Uterus (tissue), 4 donors: ENCODE data around the gene VPS26C. TPM values are rescaled to one million over a fixed set of nuclear protein-coding genes. Genes with fewer than 3 reads are reported as not detected.

ENCODE experiments used
- DNase-seq, 2 donors: peaks; one replicate each; pipeline ENCODE4 v3.0.0-alpha.2; 2019 to 2020
- H3K27ac ChIP-seq, 2 donors: fragments of 200-600 bp; sonication (generic); 1 replicate in 1 of 2; 2 replicates in 1 of 2; pipeline ENCODE4 v1.5.1; 2016 to 2018
- H3K27me3 ChIP-seq, 2 donors: fragments of 200-600 bp; sonication (generic); one replicate each; pipeline ENCODE4 v1.5.1; 2018 to 2019; ENCODE audit warnings: control low read depth in 1 of 2
- H3K36me3 ChIP-seq, 2 donors: fragments of 200-600 bp; sonication (generic); one replicate each; pipeline ENCODE4 v1.5.1; 2019; ENCODE audit warnings: control low read depth in 1 of 2
- H3K4me1 ChIP-seq, 2 donors: fragments of 200-600 bp; sonication (generic); one replicate each; pipeline ENCODE4 v1.5.1; 2018 to 2019; ENCODE audit warnings: control low read depth in 1 of 2
- H3K4me3 ChIP-seq, 2 donors: fragments of 200-600 bp; sonication (generic); 1 replicate in 1 of 2; 2 replicates in 1 of 2; pipeline ENCODE4 v1.5.1; 2018 to 2019; ENCODE audit warnings: mild to moderate bottlenecking in 1 of 2
- H3K9me3 ChIP-seq, 2 donors: fragments of 200-600 bp; sonication (generic); one replicate each; pipeline ENCODE4 v1.5.1; 2019; ENCODE audit warnings: control low read depth in 1 of 2
- POLR2A ChIP-seq, 2 donors: fragments of 450-650 bp; IDR thresholded peaks; one replicate each; pipeline ENCODE4 v1.6.1; 2016; ENCODE audit warnings: antibody characterized with exemption in 2 of 2, mild to moderate bottlenecking in 1 of 2, moderate library complexity in 1 of 2
- intact Hi-C: fragments of 100-400 bp; cut with DNase I; formaldehyde crosslinking; loops from one replicate; pipeline ENCODE4 v1.15.1; 2023; ENCODE audit warnings: low total_unique reads
- total RNA-seq, 4 donors: library from RNA; depleted of rRNA in 3 of 4; stranded (reverse); fragments of >200 nt in 3 of 4; gene quantifications; one replicate each; pipeline versions ENCODE4 v1.1.0 to v1.2.4, GENCODE V29; 2014 to 2023
- TF ChIP-seq, protein P1 (sequence below), 4 experiments: fragments of 200-600 bp in 2 of 4; fragments of 450-650 bp in 2 of 4; sonication (generic) in 2 of 4; IDR thresholded peaks; one replicate each; pipeline ENCODE4 v1.5.1; 2016 to 2019; ENCODE audit warnings: antibody characterized with exemption in 4 of 4, mild to moderate bottlenecking in 2 of 4, moderate library complexity in 1 of 4
- donor health status: DM: yes; HTN: yes; CAD: no.

Gene VPS26C
- total RNA-seq, 4 donors from 2014 or later = 44.8 to 179 (median 56.0) TPM

DNA sequence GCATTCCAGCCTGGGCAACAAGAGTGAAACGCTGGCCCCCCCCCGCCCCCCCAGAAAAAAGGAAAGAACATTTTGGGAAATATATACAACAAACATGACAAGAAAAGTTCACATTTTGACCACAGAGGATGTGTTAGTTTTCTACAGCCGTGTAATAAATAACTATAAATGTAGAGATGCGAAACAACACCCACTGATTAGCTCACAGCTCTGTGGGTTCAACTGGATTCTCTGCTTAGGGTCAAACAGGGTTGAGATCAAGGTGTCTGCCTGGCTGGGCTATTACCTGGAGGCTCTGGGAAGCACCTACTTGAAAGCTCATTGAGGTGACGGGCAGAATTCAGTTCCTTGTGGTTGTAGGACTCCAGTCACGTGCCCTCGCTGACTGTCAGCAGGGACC lies 11.1 kb upstream of the VPS26C start:
- H3K27ac ChIP-seq = no peak overlapping the region
- no peaks in the 10 kb centered on the region for H3K4me1 ChIP-seq
- no peak for DNase-seq
- no peaks in the 10 kb centered on the region for H3K9me3 ChIP-seq
- H3K27me3 ChIP-seq = no peaks in the 10 kb centered on the region
- no peaks in the 10 kb centered on the region for H3K36me3 ChIP-seq
- no peak overlapping the region for H3K4me3 ChIP-seq
- no peak for TF ChIP-seq POLR2A (IDR thresholded peaks at IDR 0.05)
- TF ChIP-seq, protein P1, sequence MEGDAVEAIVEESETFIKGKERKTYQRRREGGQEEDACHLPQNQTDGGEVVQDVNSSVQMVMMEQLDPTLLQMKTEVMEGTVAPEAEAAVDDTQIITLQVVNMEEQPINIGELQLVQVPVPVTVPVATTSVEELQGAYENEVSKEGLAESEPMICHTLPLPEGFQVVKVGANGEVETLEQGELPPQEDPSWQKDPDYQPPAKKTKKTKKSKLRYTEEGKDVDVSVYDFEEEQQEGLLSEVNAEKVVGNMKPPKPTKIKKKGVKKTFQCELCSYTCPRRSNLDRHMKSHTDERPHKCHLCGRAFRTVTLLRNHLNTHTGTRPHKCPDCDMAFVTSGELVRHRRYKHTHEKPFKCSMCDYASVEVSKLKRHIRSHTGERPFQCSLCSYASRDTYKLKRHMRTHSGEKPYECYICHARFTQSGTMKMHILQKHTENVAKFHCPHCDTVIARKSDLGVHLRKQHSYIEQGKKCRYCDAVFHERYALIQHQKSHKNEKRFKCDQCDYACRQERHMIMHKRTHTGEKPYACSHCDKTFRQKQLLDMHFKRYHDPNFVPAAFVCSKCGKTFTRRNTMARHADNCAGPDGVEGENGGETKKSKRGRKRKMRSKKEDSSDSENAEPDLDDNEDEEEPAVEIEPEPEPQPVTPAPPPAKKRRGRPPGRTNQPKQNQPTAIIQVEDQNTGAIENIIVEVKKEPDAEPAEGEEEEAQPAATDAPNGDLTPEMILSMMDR (IDR thresholded peaks at IDR 0.05) = no peak
- intact Hi-C loops = no loop called here

DNA sequence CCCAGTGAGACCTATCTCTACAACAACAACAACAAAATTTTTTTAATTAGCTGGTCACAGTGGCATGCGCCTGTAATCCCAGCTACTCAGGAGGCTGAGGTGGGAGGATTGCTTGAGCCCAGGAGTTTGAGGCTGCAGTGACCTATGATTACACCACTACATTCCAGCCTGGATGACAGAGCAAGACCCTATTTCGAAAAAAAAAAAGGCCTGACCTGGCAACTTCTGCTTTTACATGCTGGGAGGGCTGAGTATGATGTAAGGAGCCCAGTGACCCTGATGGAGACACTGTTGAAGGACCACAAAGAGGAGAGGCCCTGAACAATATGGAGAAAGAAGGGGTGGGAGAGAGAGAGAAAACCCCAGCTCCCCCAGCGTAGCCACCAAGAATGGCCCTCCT lies 9.2 kb upstream of the VPS26C start:
- no peak for TF ChIP-seq POLR2A (IDR thresholded peaks at IDR 0.05)
- TF ChIP-seq, protein P1 (IDR thresholded peaks at IDR 0.05) = no peak
- Histone ChIP-seq H3K27ac (no peak overlapping the region), H3K4me3 (no peak overlapping the region), H3K27me3 (no peaks in the 10 kb centered on the region), H3K4me1 (no peaks in the 10 kb centered on the region), H3K9me3 (no peaks in the 10 kb centered on the region), H3K36me3 (no peaks in the 10 kb centered on the region)
- intact Hi-C loops = no loop called here
- DNase-seq = no peak

DNA sequence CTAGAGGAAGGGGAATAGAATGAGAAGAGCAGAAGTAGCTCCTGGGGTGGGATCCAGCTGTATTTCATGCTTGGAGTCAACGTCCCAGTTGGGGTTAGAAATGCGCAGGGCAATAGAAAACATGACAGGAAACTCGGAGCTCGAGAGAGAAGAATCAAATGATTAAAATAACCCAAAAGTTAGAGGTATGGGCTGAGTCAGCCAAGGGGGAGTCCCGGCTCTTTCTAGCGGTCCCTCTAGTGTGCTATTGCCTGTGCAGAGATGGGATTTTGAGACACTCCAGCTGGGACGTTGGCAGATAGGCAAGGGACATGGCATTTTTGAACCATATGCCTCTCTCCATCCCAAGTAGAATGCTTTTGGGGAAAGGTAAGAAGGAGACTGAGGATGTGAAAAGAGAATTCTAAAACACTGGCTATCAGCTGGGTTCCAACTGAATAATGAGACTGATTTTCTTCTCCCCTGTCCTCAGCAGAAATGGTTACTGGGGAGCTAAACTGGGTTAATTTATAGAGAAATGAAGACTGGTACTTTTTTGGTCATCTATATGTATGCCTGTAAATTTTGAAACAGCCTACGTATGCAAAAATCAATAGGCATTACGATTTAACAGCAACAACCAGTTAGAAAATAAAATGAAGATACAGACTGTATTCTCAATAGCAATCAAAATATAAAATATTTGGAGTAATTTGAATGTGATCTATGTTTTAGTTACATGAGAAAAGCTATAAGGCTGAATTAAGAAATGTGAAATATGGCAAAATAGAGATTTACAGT lies 7.0 kb upstream of the VPS26C start:
- no peak overlapping the region for H3K4me3 ChIP-seq
- no peaks in the 10 kb centered on the region for H3K36me3 ChIP-seq
- no peak for DNase-seq
- intact Hi-C loops = no loop called here
- H3K27ac ChIP-seq = no peak overlapping the region
- TF ChIP-seq POLR2A (IDR thresholded peaks at IDR 0.05) = no peak
- TF ChIP-seq, protein P1 (IDR thresholded peaks at IDR 0.05) = no peak
- H3K27me3 ChIP-seq = no peaks in the 10 kb centered on the region
- H3K9me3 ChIP-seq = no peaks in the 10 kb centered on the region
- no peaks in the 10 kb centered on the region for H3K4me1 ChIP-seq

DNA sequence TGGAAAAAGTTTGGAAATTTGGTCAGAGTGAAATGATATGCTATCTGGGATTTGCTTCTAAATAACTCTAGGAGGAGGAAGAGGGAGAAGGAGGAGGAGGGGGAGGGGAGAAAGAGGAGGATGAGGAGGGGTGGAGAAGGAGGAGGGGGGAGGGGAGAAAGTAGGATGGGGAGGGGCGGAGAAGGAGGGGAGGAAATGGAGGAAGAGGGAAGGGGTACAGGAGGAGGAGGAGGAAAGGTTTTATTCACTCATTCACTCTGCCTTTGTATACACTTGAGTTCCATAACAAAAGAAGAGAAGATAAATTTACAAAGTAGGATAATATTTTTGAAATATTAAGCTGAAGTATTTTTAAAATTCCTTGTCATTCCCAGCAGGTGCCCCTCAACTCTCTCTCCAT lies 6.3 kb upstream of the VPS26C start:
- DNase-seq = no peak
- intact Hi-C loops = no loop called here
- Histone ChIP-seq H3K4me3 (no peak overlapping the region), H3K4me1 (no peaks in the 10 kb centered on the region), H3K9me3 (no peaks in the 10 kb centered on the region), H3K27me3 (no peaks in the 10 kb centered on the region), H3K27ac (no peak overlapping the region), H3K36me3 (no peaks in the 10 kb centered on the region)
- TF ChIP-seq, protein P1 (IDR thresholded peaks at IDR 0.05) = no peak
- TF ChIP-seq POLR2A (IDR thresholded peaks at IDR 0.05) = no peak

DNA sequence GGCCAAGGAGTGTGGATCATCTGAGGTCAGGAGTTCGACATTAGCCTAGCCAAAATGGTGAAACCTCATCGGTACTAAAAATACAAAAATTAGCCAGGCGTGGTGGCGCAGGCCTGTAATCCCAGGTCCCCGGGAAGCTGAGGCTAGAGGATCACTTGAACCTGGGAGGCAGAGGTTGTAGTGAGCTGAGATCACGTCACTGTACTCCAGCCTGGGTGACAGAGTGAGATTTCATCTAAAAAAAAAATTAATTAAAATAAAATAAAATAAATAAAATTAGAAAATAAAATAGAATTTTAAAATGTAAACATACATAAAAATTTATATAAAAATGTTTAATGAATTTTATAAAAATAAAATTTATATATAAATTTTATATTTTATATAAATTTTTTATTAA lies 5.8 kb upstream of the VPS26C start:
- DNase-seq = no peak
- H3K36me3 ChIP-seq = no peaks in the 10 kb centered on the region
- TF ChIP-seq, protein P1 (IDR thresholded peaks at IDR 0.05) = no peak
- no peak for TF ChIP-seq POLR2A (IDR thresholded peaks at IDR 0.05)
- no peaks in the 10 kb centered on the region for H3K27me3 ChIP-seq
- no peaks in the 10 kb centered on the region for H3K9me3 ChIP-seq
- H3K4me3 ChIP-seq = no peak overlapping the region
- intact Hi-C loops = no loop called here
- H3K4me1 ChIP-seq = no peaks in the 10 kb centered on the region
- no peak overlapping the region for H3K27ac ChIP-seq
